ENCODE results near the gene MSI2.

- TF ChIP-seq CTCF (IDR thresholded peaks at IDR 0.05), result no peak
- TF ChIP-seq POLR2A (IDR thresholded peaks at IDR 0.05), result no peak
These were observed 316.3 kb downstream of the MSI2 start for GRCh38 chr17:57572600-57572999.

Data from right lobe of liver (tissue), 4 donors.